Breast epithelium (tissue), 4 donors: ENCODE measurements around the gene TNNT1. TPM values are rescaled to one million over a fixed set of nuclear protein-coding genes. Genes with fewer than 3 reads are reported as not detected.

Experiments used
- DNase-seq, 2 donors: peaks; one replicate each; pipeline ENCODE4 v3.0.0-alpha.2; 2019; ENCODE audit warnings: low spot score in 2 of 2
- H3K27ac ChIP-seq, 2 donors: fragments of 200-600 bp; sonication (generic) in 1 of 2; one replicate each; pipeline ENCODE4 v1.5.1; 2016 to 2019; ENCODE audit warnings: mild to moderate bottlenecking in 1 of 2
- H3K27me3 ChIP-seq, 2 donors: fragments of 200-600 bp; sonication (generic) in 1 of 2; one replicate each; pipeline versions ENCODE4 v1.5.1 to v1.6.0; 2017 to 2019; ENCODE audit warnings: control low read depth in 1 of 2, mild to moderate bottlenecking in 1 of 2
- H3K36me3 ChIP-seq: fragments of 200-600 bp; one replicate; pipeline ENCODE4 v1.5.1; 2019
- H3K4me1 ChIP-seq, 2 donors: fragments of 200-600 bp; sonication (generic); one replicate each; pipeline ENCODE4 v1.5.1; 2016 to 2019; ENCODE audit warnings: control low read depth in 1 of 2
- H3K4me3 ChIP-seq, 3 donors: fragments of 200-600 bp; sonication (generic); 1 replicate in 2 of 3; 2 replicates in 1 of 3; pipeline ENCODE4 v1.5.1; 2016 to 2019; ENCODE audit warnings: mild to moderate bottlenecking in 3 of 3, moderate library complexity in 2 of 3
- H3K9me3 ChIP-seq, 2 donors: fragments of 200-600 bp; sonication (generic) in 1 of 2; one replicate each; pipeline ENCODE4 v1.5.1; 2016 to 2019; ENCODE audit warnings: control low read depth in 1 of 2
- CTCF ChIP-seq, 3 donors: fragments of 450-650 bp; IDR thresholded peaks; one replicate each; pipeline ENCODE4 v1.5.1; 2016 to 2017; ENCODE audit warnings: antibody characterized with exemption in 3 of 3, mild to moderate bottlenecking in 3 of 3, moderate library complexity in 3 of 3
- POLR2A ChIP-seq: fragments of 450-650 bp; IDR thresholded peaks from one replicate; pipeline ENCODE4 v1.6.1; 2016; ENCODE audit warnings: antibody characterized with exemption, mild to moderate bottlenecking, moderate library complexity
- POLR2AphosphoS5 ChIP-seq, 3 donors: sonication (generic); formaldehyde crosslinking; IDR thresholded peaks; one replicate each; pipeline ENCODE4 v1.6.1; 2017; ENCODE audit warnings: antibody characterized with exemption in 3 of 3
- intact Hi-C: fragments of 100-400 bp; cut with DNase I; formaldehyde crosslinking; loops from one replicate; pipeline ENCODE4 v1.15.1; 2023; ENCODE audit warnings: low total_unique reads
- total RNA-seq, 3 donors: library from RNA; depleted of rRNA; stranded (reverse); fragments of >200 nt; gene quantifications; one replicate each; pipeline ENCODE4 v1.1.0, GENCODE V29; 2016

Gene TNNT1
- total RNA-seq, 3 donors from 2014 or later, result 3.7 to 7.2 TPM; not detected in 1

GRCh38 chr19:55146078-55146704 is 2.8 kb downstream of the TNNT1 start:
- intact Hi-C loops, result loop anchor here (5.0 kb wide), 1 partner anchor 96 kb away; no protein-coding TSS in a partner anchor
- Histone ChIP-seq H3K36me3 (no peaks in the 10 kb centered on the region), H3K4me3 (peak overlapping the region in 2 of 3 donors; percentile 37 to 64), H3K4me1 (no peaks in the 10 kb centered on the region), H3K27ac (no peak overlapping the region), H3K27me3 (peaks cover 7 to 82% of the 10 kb centered on the region in 2 donors), H3K9me3 (no peaks in the 10 kb centered on the region)
- no peak for TF ChIP-seq POLR2AphosphoS5 (IDR thresholded peaks at IDR 0.05)
- no peak for TF ChIP-seq CTCF (IDR thresholded peaks at IDR 0.05)
- no peak for TF ChIP-seq POLR2A
- DNase-seq, result no peak

- Histone ChIP-seq H3K36me3 (no peaks in the 10 kb centered on the region), H3K27me3 (peaks cover 7 to 87% of the 10 kb centered on the region in 2 donors), H3K4me3 (no peak overlapping the region), H3K27ac (no peak overlapping the region), H3K4me1 (no peaks in the 10 kb centered on the region), H3K9me3 (no peaks in the 10 kb centered on the region)
- no peak for DNase-seq
- TF ChIP-seq POLR2A, result no peak
- no peak for TF ChIP-seq POLR2AphosphoS5 (IDR thresholded peaks at IDR 0.05)
- TF ChIP-seq CTCF (IDR thresholded peaks at IDR 0.05), result no peak
- intact Hi-C loops, result loop anchor here (5.0 kb wide), 1 partner anchor 97 kb away; no protein-coding TSS in a partner anchor
Measured at GRCh38 chr19:55145232-55145631, 3.8 kb downstream of the TNNT1 start.

GRCh38 chr19:55141696-55142095 is 7.3 kb downstream of the TNNT1 start:
- H3K9me3 ChIP-seq, result no peaks in the 10 kb centered on the region
- H3K27ac ChIP-seq, result no peak overlapping the region
- no peaks in the 10 kb centered on the region for H3K36me3 ChIP-seq
- H3K4me1 ChIP-seq, result no peaks in the 10 kb centered on the region
- DNase-seq, result no peak
- no peak for TF ChIP-seq POLR2AphosphoS5 (IDR thresholded peaks at IDR 0.05)
- no peak for TF ChIP-seq CTCF (IDR thresholded peaks at IDR 0.05)
- TF ChIP-seq POLR2A, result no peak
- no peak overlapping the region for H3K4me3 ChIP-seq
- intact Hi-C loops, result no loop called here
- H3K27me3 ChIP-seq, result peaks cover 7 to 66% of the 10 kb centered on the region in 2 donors

GRCh38 chr19:55137915-55138314 is 11.1 kb downstream of the TNNT1 start:
- Histone ChIP-seq H3K27me3 (peaks cover 0 to 51% of the 10 kb centered on the region in 2 donors), H3K27ac (no peak overlapping the region), H3K4me1 (no peaks in the 10 kb centered on the region), H3K36me3 (no peaks in the 10 kb centered on the region), H3K9me3 (no peaks in the 10 kb centered on the region), H3K4me3 (no peak overlapping the region)
- no peak for DNase-seq
- no peak for TF ChIP-seq CTCF (IDR thresholded peaks at IDR 0.05)
- no peak for TF ChIP-seq POLR2A
- TF ChIP-seq POLR2AphosphoS5 (IDR thresholded peaks at IDR 0.05), result no peak
- intact Hi-C loops, result no loop called here

- H3K27me3 ChIP-seq, result peaks cover 0 to 41% of the 10 kb centered on the region in 2 donors
- H3K9me3 ChIP-seq, result no peaks in the 10 kb centered on the region
- TF ChIP-seq POLR2AphosphoS5 (IDR thresholded peaks at IDR 0.05) (no peak), CTCF (IDR thresholded peaks at IDR 0.05) (no peak), POLR2A (no peak)
- no peak overlapping the region for H3K27ac ChIP-seq
- H3K4me1 ChIP-seq, result no peaks in the 10 kb centered on the region
- no peak overlapping the region for H3K4me3 ChIP-seq
- DNase-seq, result no peak
- H3K36me3 ChIP-seq, result no peaks in the 10 kb centered on the region
- intact Hi-C loops, result no loop called here
Measured at GRCh38 chr19:55136399-55137102, 12.5 kb downstream of the TNNT1 start.
